K562 (cell line): ENCODE measurements around the gene ROBO2. TPM values are rescaled to one million over a fixed set of nuclear protein-coding genes. Genes with fewer than 3 reads are reported as not detected.

Experiments used
- ATAC-seq: fragments of 200-7000 bp; cut with Tn5 transposase; 3 replicates; pipeline ENCODE4 v1.9.1; 2020; ENCODE audit warnings: moderate library complexity
- BruUV-seq: library from RNA; stranded (reverse); fragments of 400-500 nt; replicated peaks from 2 replicates; lab custom pipeline; 2021; lab: Mats Ljungman, UMichigan
- CTCF ChIA-PET: fragments of 300-600 bp; formaldehyde crosslinking; extraction: SDS; loops from one replicate; lab custom pipeline; 2021; ENCODE audit warnings: low intra/inter-chr PET ratio; lab: Yijun Ruan, JAX
- POLR2A ChIA-PET: fragments of 300-600, 350-650 bp; sonication (Branson Sonifier 250); formaldehyde crosslinking; extraction: SDS; loops from one replicate; lab custom pipeline; 2021; ENCODE audit warnings: antibody characterized with exemption, inconsistent platforms; lab: Yijun Ruan, JAX
- DNase-seq, 4 experiments: peaks; one replicate each; pipeline versions ENCODE4 v3.0.0 to v3.0.0-alpha.2; 2011 to 2018; ENCODE audit warnings: low spot score in 3 of 4, mixed read lengths in 3 of 4; ENCODE audit errors: extremely low read depth in 1 of 4
- FAIRE-seq: peaks from 2 replicates; lab custom pipeline; 2011; peaks lifted over from hg19 to GRCh38; lab: Jason Lieb, UNC
- H2AFZ ChIP-seq: 2 replicates; pipeline ENCODE4 v1.6.0; 2011; ENCODE audit warnings: low read depth, low read length, control low read depth, inconsistent platforms
- H3K27ac ChIP-seq: fragments of 200-600 bp; 3 replicates; pipeline ENCODE4 v1.8.0; 2011; ENCODE audit warnings: low read depth, mild to moderate bottlenecking, control low read depth, inconsistent platforms, low read length, moderate library complexity, mixed read lengths; ENCODE audit errors: extremely low read depth
- H3K27me3 ChIP-seq, 2 experiments: fragments of 300-600 bp in 1 of 2; 2 replicates in 1 of 2; 3 replicates in 1 of 2; pipeline versions ENCODE4 v1.6.0 to v1.8.0; 2011; ENCODE audit warnings: inconsistent platforms in 2 of 2, low read length in 2 of 2, mild to moderate bottlenecking in 1 of 2, mixed read lengths in 1 of 2, moderate library complexity in 1 of 2; ENCODE audit not compliant: control insufficient read depth in 2 of 2, insufficient read depth in 2 of 2
- H3K36me3 ChIP-seq: fragments of 300-600 bp; 3 replicates; pipeline ENCODE4 v1.8.0; 2011; ENCODE audit warnings: mild to moderate bottlenecking, low read length, inconsistent platforms; ENCODE audit not compliant: control insufficient read depth, insufficient read depth
- H3K4me1 ChIP-seq, 2 experiments: fragments of 200-600 bp in 1 of 2; replicated peaks in 1 of 2; 2 replicates in 1 of 2; 3 replicates in 1 of 2; pipeline versions ENCODE4 v1.5.1 to v1.8.0; 2011; ENCODE audit warnings: inconsistent platforms in 2 of 2, low read length in 2 of 2, mild to moderate bottlenecking in 1 of 2, mixed read lengths in 1 of 2, moderate library complexity in 1 of 2; ENCODE audit not compliant: control insufficient read depth in 2 of 2, insufficient read depth in 2 of 2
- H3K4me2 ChIP-seq: 2 replicates; pipeline ENCODE4 v1.6.1; 2011; ENCODE audit warnings: low read length, control low read depth, inconsistent platforms, mixed read lengths; ENCODE audit not compliant: insufficient read depth
- H3K4me3 ChIP-seq: fragments of 200-600 bp; sonication (generic), shearing (Covaris generic); 2 replicates; pipeline ENCODE4 v1.5.1; 2016; ENCODE audit warnings: control low read depth, inconsistent platforms
- H3K79me2 ChIP-seq: fragments of 200-600 bp; 3 replicates; pipeline ENCODE4 v1.8.0; 2011; ENCODE audit warnings: low read length, inconsistent platforms; ENCODE audit not compliant: control insufficient read depth, insufficient read depth
- H3K9ac ChIP-seq, 2 experiments: 2 replicates each; pipeline versions ENCODE4 v1.6.0 to v1.6.1; 2011; ENCODE audit warnings: low read depth in 2 of 2, low read length in 2 of 2, control low read depth in 1 of 2, inconsistent platforms in 1 of 2, mild to moderate bottlenecking in 1 of 2, mixed read lengths in 1 of 2; ENCODE audit not compliant: insufficient read depth in 1 of 2
- H3K9me1 ChIP-seq: one replicate; pipeline ENCODE4 v1.6.0; 2011; ENCODE audit warnings: inconsistent platforms, mild to moderate bottlenecking, low read length, moderate library complexity; ENCODE audit not compliant: control insufficient read depth, insufficient read depth
- H3K9me3 ChIP-seq: replicated peaks from 2 replicates; pipeline ENCODE4 v1.5.1; 2011; ENCODE audit warnings: low read depth, low read length, inconsistent platforms; ENCODE audit not compliant: control insufficient read depth, insufficient read depth
- H4K20me1 ChIP-seq: replicated peaks from 2 replicates; pipeline ENCODE4 v1.6.1; 2011; ENCODE audit warnings: low read length, inconsistent platforms, mixed read lengths; ENCODE audit not compliant: control insufficient read depth, insufficient read depth
- MAFF ChIP-seq: IDR thresholded peaks from 2 replicates; pipeline ENCODE4 v1.6.1; 2012; ENCODE audit warnings: low read length, improper control_type of control experiment
- MAFK ChIP-seq: IDR thresholded peaks from 2 replicates; pipeline ENCODE4 v1.6.1; 2011; ENCODE audit warnings: low read length, improper control_type of control experiment
- RB1 ChIP-seq: fragments of 450-650 bp; IDR thresholded peaks from 2 replicates; pipeline ENCODE4 v1.6.1; 2017; ENCODE audit warnings: low read depth, mild to moderate bottlenecking
- ZNF407 ChIP-seq: fragments of 450-650 bp; IDR thresholded peaks from 2 replicates; pipeline ENCODE4 v1.6.1; 2016; ENCODE audit warnings: low read depth
- WGBS: fragments of 100-300 bp; shearing (Covaris generic); methylation state at CpG from one replicate; pipeline ENCODE4 v1.1.6; 2016; ENCODE audit warnings: low coverage, mixed read lengths; ENCODE audit not compliant: insufficient coverage; ENCODE audit errors: missing lambda C conversion rate; 5-methylcytosine and 5-hydroxymethylcytosine counted together
- in situ Hi-C: fragments of 300-500 bp; cut with MboI; formaldehyde crosslinking; loops from 4 replicates; pipeline ENCODE4 v1.15.0; 2018; ENCODE audit warnings: inconsistent platforms, mixed read lengths
- intact Hi-C: fragments of 100-400 bp; cut with micrococcal nuclease; formaldehyde crosslinking; loops from 2 replicates; pipeline ENCODE4 v1.14.2; 2022
- polyA plus RNA-seq, 8 experiments: library from polyadenylated mRNA; depleted of rRNA in 4 of 8; stranded (reverse) in 5 of 8; unstranded in 3 of 8; fragments of >200 nt; fragmentation: Nextera tagmentation in 2 of 8; fragmentation: Illumina TruSeq in 1 of 8; extraction: Ambion mirVana in 2 of 8; extraction: Trizol in 1 of 8; gene quantifications; 2 replicates each; pipeline versions ENCODE4 v1.2.1 to v1.2.3, GENCODE V29; 2011 to 2014; ENCODE audit warnings: inconsistent platforms in 1 of 8, missing spikeins in 1 of 8
- total RNA-seq, 7 experiments: library from RNA; depleted of rRNA in 6 of 7; stranded (reverse); fragments of >200 nt in 6 of 7; fragmentation: Illumina TruSeq in 2 of 7; extraction: Trizol in 2 of 7; gene quantifications; 2 replicates each; pipeline versions ENCODE4 v1.2.1 to v1.2.3, GENCODE V29; 2011 to 2021; ENCODE audit warnings: low replicate concordance in 1 of 7

Gene ROBO2
- total and polyA plus RNA-seq, 9 of the 15 experiments (the other 6 are each of a cell fraction or from before 2014, with no cell fraction given): 0.84 to 3.0 (median 1.7) TPM

GRCh38 chr3:77524463-77524862 lies 484.6 kb downstream of the ROBO2 start:
- ATAC-seq (no peak), DNase-seq (no peak), FAIRE-seq (no peak)
- H3K4me2 ChIP-seq: no peak overlapping the region
- H3K27me3 ChIP-seq: no peaks in the 10 kb centered on the region
- H3K9ac ChIP-seq: no peak overlapping the region
- H4K20me1 ChIP-seq: no peaks in the 10 kb centered on the region
- 10% methylated on average over 3 of the region's 3 CpGs for whole genome bisulfite sequencing
- in situ Hi-C loops: no loop called here
- H3K9me1 ChIP-seq: no peaks in the 10 kb centered on the region
- TF ChIP-seq MAFF (peak; percentile 47), MAFK (peak; percentile 33; the same call in 1 of the 2 replicates), ZNF407 (no peak), RB1 (no peak)
- no peaks in the 10 kb centered on the region for H3K36me3 ChIP-seq
- CTCF ChIA-PET: no interaction called here
- no peaks in the 10 kb centered on the region for H3K9me3 ChIP-seq
- no peak overlapping the region for H3K4me3 ChIP-seq
- no peak overlapping the region for H3K27ac ChIP-seq
- POLR2A ChIA-PET: no interaction called here
- BruUV-seq: no TSS peak
- intact Hi-C loops: no loop called here
- no peak overlapping the region for H2AFZ ChIP-seq
- H3K79me2 ChIP-seq: no peaks in the 10 kb centered on the region
- H3K4me1 ChIP-seq: no peaks in the 10 kb centered on the region
